Measurements from ENCODE around the gene MYO1B.

- TF ChIP-seq CTCF (conservative IDR thresholded peaks at IDR 0.05; ENCODE audit: low read depth in 2 of 2) (no peak), POLR2AphosphoS5 (IDR thresholded peaks at IDR 0.05; ENCODE audit: low read depth) (no peak), EZH2phosphoT487 (IDR thresholded peaks at IDR 0.05; ENCODE audit: unreplicated experiment) (no peak), EZH2 (IDR thresholded peaks at IDR 0.05; ENCODE audit: low read depth, unreplicated experiment) (no peak), REST (IDR thresholded peaks at IDR 0.05; ENCODE audit: unreplicated experiment) (no peak), ETS1 (IDR thresholded peaks at IDR 0.05) (no peak)
These were observed 23.5 kb upstream of the MYO1B start for GRCh38 chr2:191221666-191222065.
